HCT116 (cell line): ENCODE measurements around the gene PDIA3. TPM values are rescaled to one million over a fixed set of nuclear protein-coding genes. Genes with fewer than 3 reads are reported as not detected.

Source experiments
- ATAC-seq: fragments of 200-7000 bp; cut with Tn5 transposase; 2 replicates; pipeline ENCODE4 v1.9.1; 2020; ENCODE audit warnings: mild to moderate bottlenecking, moderate library complexity
- BruUV-seq: library from RNA; stranded (reverse); fragments of 400-500 nt; replicated peaks from 2 replicates; lab custom pipeline; 2021; lab: Mats Ljungman, UMichigan
- CTCF ChIA-PET: fragments of 300-600 bp; sonication (Branson Sonifier 250); formaldehyde crosslinking; loops from one replicate; lab custom pipeline; 2021; ENCODE audit warnings: antibody characterized with exemption; lab: Charles Lee
- POLR2A ChIA-PET: fragments of 300-600, 350-600 bp; sonication (Branson Sonifier 250); formaldehyde crosslinking; loops from one replicate; lab custom pipeline; 2021; ENCODE audit warnings: antibody characterized with exemption; lab: Charles Lee
- RAD21 ChIA-PET, 2 experiments: fragments of 300-600 bp; sonication (Branson Sonifier 250); formaldehyde crosslinking; loops; one replicate each; lab custom pipeline; 2023; ENCODE audit warnings: low total read pairs in 2 of 2; ENCODE audit not compliant: uncharacterized antibody in 2 of 2, unreplicated experiment in 2 of 2, low non-redundant PET in 1 of 2; lab: Charles Lee
- DNase-seq: peaks from one replicate; pipeline ENCODE4 v3.0.0-alpha.2; 2010; ENCODE audit warnings: low read depth, low spot score
- H2AFZ ChIP-seq: fragments of 200-600 bp; shearing (Covaris generic), sonication (generic); 2 replicates; pipeline ENCODE4 v1.6.1; 2017; ENCODE audit warnings: low read depth, mixed run types, mixed read lengths, antibody characterized with exemption, low read length; ENCODE audit not compliant: poor library complexity, severe bottlenecking
- H3K27ac ChIP-seq: 2 replicates; pipeline ENCODE4 v1.5.1; 2012; ENCODE audit warnings: low read depth, low read length
- H3K27me3 ChIP-seq: fragments of 200-600 bp; sonication (generic); 2 replicates; pipeline ENCODE4 v1.6.1; 2016; ENCODE audit warnings: mixed run types, low read length, mixed read lengths; ENCODE audit not compliant: insufficient read depth
- H3K36me3 ChIP-seq, 2 experiments: fragments of 200-500 bp in 1 of 2; fragments of 200-600 bp in 1 of 2; sonication (Bioruptor generic) in 1 of 2; sonication (generic) in 1 of 2; 2 replicates each; pipeline versions ENCODE4 v1.5.1 to v1.6.1; 2014 to 2016; ENCODE audit warnings: low read length in 2 of 2, inconsistent platforms in 1 of 2, mixed read lengths in 1 of 2, mixed run types in 1 of 2; ENCODE audit not compliant: insufficient read depth in 2 of 2, control insufficient read depth in 1 of 2
- H3K4me1 ChIP-seq, 2 experiments: fragments of 200-600 bp in 1 of 2; sonication (generic) in 1 of 2; 2 replicates each; pipeline versions ENCODE4 v1.5.1 to v1.6.1; 2012 to 2017; ENCODE audit warnings: low read length in 2 of 2, inconsistent platforms in 1 of 2, mild to moderate bottlenecking in 1 of 2, mixed read lengths in 1 of 2, mixed run types in 1 of 2, moderate library complexity in 1 of 2; ENCODE audit not compliant: insufficient read depth in 2 of 2, control insufficient read depth in 1 of 2
- H3K4me2 ChIP-seq: fragments of 200-600 bp; sonication (generic); 2 replicates; pipeline ENCODE4 v1.6.1; 2017; ENCODE audit warnings: mixed run types, low read length, mixed read lengths
- H3K4me3 ChIP-seq, 2 experiments: fragments of 200-600 bp in 1 of 2; sonication (generic) in 1 of 2; replicated peaks in 1 of 2; 2 replicates each; pipeline ENCODE4 v1.5.1; 2011 to 2016; ENCODE audit warnings: low read length in 2 of 2, control low read depth in 1 of 2, low read depth in 1 of 2, mild to moderate bottlenecking in 1 of 2, mixed read lengths in 1 of 2, mixed run types in 1 of 2
- H3K79me2 ChIP-seq: fragments of 200-600 bp; sonication (generic); 2 replicates; pipeline ENCODE4 v1.6.1; 2017; ENCODE audit warnings: mild to moderate bottlenecking, mixed run types, low read length, moderate library complexity, mixed read lengths; ENCODE audit not compliant: insufficient read depth
- H3K9ac ChIP-seq: fragments of 200-600 bp; sonication (generic); 2 replicates; pipeline ENCODE4 v1.6.1; 2016; ENCODE audit warnings: low read length, mixed read lengths
- H3K9me2 ChIP-seq: fragments of 200-600 bp; sonication (generic), shearing (Covaris generic); 2 replicates; pipeline ENCODE4 v1.6.1; 2017; ENCODE audit warnings: mixed run types, mild to moderate bottlenecking, moderate library complexity; ENCODE audit not compliant: insufficient read depth
- H3K9me3 ChIP-seq, 2 experiments: fragments of 200-500 bp in 1 of 2; fragments of 200-600 bp in 1 of 2; sonication (Bioruptor generic) in 1 of 2; sonication (generic) in 1 of 2; 2 replicates each; pipeline ENCODE4 v1.6.1; 2014 to 2017; ENCODE audit warnings: low read length in 2 of 2, mixed read lengths in 2 of 2, inconsistent platforms in 1 of 2, low read depth in 1 of 2, mild to moderate bottlenecking in 1 of 2, mixed run types in 1 of 2, moderate library complexity in 1 of 2; ENCODE audit not compliant: control insufficient read depth in 1 of 2, insufficient read depth in 1 of 2
- H4K20me1 ChIP-seq: fragments of 200-600 bp; sonication (generic), shearing (Covaris generic); 2 replicates; pipeline ENCODE4 v1.6.1; 2017; ENCODE audit warnings: mixed run types, mild to moderate bottlenecking, moderate library complexity; ENCODE audit not compliant: insufficient read depth
- ELF1 ChIP-seq: IDR thresholded peaks from 2 replicates; pipeline ENCODE4 v1.6.1; 2012; ENCODE audit warnings: low read depth, borderline replicate concordance
- TCF7L2 ChIP-seq: IDR thresholded peaks from 2 replicates; pipeline ENCODE4 v1.7.0; 2011; ENCODE audit warnings: borderline replicate concordance, inconsistent platforms; ENCODE audit not compliant: insufficient read depth, insufficient read length; ENCODE audit errors: extremely low read depth
- ZFX ChIP-seq: fragments of 450-650 bp; IDR thresholded peaks from 2 replicates; pipeline ENCODE4 v1.6.1; 2017
- intact Hi-C: fragments of 100-400 bp; cut with micrococcal nuclease; formaldehyde crosslinking; loops from 2 replicates; pipeline ENCODE4 v1.10.0; 2022
- total RNA-seq: library from RNA; stranded (reverse); gene quantifications from one replicate; pipeline ENCODE4 v1.2.1, GENCODE V29; 2021; ENCODE audit not compliant: unreplicated experiment
- TF ChIP-seq, protein P1 (sequence below): IDR thresholded peaks from 2 replicates; pipeline ENCODE4 v1.6.1; 2012

Gene PDIA3
- total RNA-seq, 1 experiment from 2014 or later: 435 TPM

DNA sequence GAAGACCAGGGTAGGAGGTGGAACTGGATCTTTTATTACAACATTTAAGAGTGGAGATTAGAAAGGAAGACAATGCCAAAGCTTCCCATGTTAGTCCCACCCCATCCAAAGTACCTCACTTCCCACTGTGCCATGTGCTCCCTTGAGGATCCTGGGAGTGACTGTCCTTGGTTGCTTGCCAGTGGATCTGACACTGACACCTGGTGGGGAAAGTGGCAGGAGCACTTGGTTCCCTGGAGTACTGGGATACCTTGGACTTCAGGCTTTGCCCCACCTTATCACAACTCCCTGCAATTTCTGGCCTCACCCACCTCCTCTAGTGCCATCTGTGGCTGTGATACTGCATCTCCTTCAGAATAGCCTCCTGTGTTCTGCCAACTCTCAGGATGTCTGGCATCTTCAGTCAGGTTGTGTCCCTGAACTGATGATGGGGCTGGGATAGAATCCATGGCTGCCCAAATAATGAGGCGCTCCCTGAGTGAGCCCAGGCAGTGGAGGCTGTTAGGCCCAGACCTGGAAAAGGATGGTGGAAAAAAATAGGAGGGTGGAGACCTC lies 29.2 kb downstream of the PDIA3 start (continued):
- no peak for TF ChIP-seq TCF7L2
- TF ChIP-seq, protein P1, sequence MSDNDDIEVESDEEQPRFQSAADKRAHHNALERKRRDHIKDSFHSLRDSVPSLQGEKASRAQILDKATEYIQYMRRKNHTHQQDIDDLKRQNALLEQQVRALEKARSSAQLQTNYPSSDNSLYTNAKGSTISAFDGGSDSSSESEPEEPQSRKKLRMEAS: peak; percentile 99
- TF ChIP-seq, all 23 proteins: peak for 7

GRCh38 chr15:43776101-43776717 lies 30.0 kb downstream of the PDIA3 start:
- no TSS peak for BruUV-seq
- intact Hi-C loops: loop anchor here (10.0 kb wide), 1 partner anchor 331 kb away; no protein-coding TSS in a partner anchor

More at GRCh38 chr15:43776101-43776717, 30.0 kb downstream of the PDIA3 start:
- DNase-seq (no peak), ATAC-seq (peak; percentile 26)
- Histone ChIP-seq H3K4me1 (peaks cover 9 to 31% of the 10 kb centered on the region in 2 experiments), H3K9me3 (no peaks in the 10 kb centered on the region), H4K20me1 (no peaks in the 10 kb centered on the region), H2AFZ (no peak overlapping the region), H3K79me2 (no peaks in the 10 kb centered on the region; the same call in 1 of the 2 replicates), H3K4me3 (peak overlapping the region; percentile 90 to 98), H3K9me2 (no peaks in the 10 kb centered on the region), H3K4me2 (peak overlapping the region; percentile 99), H3K9ac (peak overlapping the region; percentile 86), H3K36me3 (peaks cover 23 to 25% of the 10 kb centered on the region in 2 experiments), H3K27ac (peak overlapping the region; percentile 69), H3K27me3 (no peaks in the 10 kb centered on the region)
- ChIA-PET CTCF (interaction anchor here (1.1 to 2.3 kb wide), 7 partner anchors 8 to 448 kb away, joined by 3 to 12 read pairs (median 5); partner anchors contain the start of genes HYPK, PDIA3 and SERINC4), RAD21 (no interaction called here), POLR2A (interaction anchor here (1.2 to 2.0 kb wide), 8 partner anchors 10 to 48 kb away, joined by 3 to 8 read pairs (median 4); partner anchors contain the start of genes HYPK, MFAP1, PDIA3 and SERF2)
- 0 out of 2 replicates have a peak, but pooled peaks have one; percentile 17 for TF ChIP-seq ZFX
- no peak for TF ChIP-seq ELF1
